ENCODE results near the gene RHOBTB3.

Gene RHOBTB3

DNA sequence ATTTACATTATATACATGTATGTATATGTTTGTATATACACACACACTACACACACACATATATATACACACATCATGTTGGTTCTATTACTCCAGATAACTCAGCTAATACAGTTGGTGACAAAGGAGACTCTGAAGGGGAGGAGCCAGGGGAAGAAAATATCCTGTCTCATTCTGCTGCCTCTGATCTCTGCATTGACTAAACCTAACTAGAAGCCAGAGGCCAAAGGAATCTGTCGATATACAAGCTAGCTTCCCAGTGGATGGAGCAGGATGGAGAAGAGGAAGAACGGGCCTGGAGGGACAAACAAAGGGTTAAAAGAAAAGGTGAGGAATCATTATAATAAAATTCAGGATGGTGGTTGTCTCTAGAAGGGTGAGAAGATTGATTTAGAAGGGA is 13.7 kb upstream of the RHOBTB3 start:
- no peak for DNase-seq (ENCODE audit: low read depth)
- TF ChIP-seq, protein P1, sequence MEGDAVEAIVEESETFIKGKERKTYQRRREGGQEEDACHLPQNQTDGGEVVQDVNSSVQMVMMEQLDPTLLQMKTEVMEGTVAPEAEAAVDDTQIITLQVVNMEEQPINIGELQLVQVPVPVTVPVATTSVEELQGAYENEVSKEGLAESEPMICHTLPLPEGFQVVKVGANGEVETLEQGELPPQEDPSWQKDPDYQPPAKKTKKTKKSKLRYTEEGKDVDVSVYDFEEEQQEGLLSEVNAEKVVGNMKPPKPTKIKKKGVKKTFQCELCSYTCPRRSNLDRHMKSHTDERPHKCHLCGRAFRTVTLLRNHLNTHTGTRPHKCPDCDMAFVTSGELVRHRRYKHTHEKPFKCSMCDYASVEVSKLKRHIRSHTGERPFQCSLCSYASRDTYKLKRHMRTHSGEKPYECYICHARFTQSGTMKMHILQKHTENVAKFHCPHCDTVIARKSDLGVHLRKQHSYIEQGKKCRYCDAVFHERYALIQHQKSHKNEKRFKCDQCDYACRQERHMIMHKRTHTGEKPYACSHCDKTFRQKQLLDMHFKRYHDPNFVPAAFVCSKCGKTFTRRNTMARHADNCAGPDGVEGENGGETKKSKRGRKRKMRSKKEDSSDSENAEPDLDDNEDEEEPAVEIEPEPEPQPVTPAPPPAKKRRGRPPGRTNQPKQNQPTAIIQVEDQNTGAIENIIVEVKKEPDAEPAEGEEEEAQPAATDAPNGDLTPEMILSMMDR (IDR thresholded peaks at IDR 0.05; ENCODE audit: low read length, missing control alignments) = no peak
- H3K4me3 ChIP-seq (replicated peaks; ENCODE audit: low read depth, low read length) = no peak overlapping the region

DNA sequence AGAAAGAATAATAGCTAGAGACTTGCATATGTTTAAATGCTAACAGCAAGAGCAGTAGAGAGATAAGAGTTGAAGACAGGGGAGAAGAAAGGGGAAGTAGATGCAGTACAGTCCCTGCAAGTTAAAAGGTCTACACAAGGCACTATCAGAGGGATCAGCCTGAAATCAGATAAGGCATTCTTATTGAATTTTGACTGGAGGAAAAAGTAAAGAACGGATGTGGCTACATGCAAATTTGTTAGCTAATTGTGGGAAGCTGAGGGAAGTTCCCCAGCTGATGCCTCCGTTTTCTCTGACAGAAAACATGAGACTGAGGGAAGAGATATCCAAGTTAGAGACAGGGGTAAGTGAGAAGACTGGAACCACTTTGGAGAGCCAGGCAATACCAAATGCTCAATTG is 12.9 kb upstream of the RHOBTB3 start:
- TF ChIP-seq, protein P1 (IDR thresholded peaks at IDR 0.05; ENCODE audit: low read length, missing control alignments) = no peak
- H3K4me3 ChIP-seq (replicated peaks; ENCODE audit: low read depth, low read length) = no peak overlapping the region
- no peak for DNase-seq (ENCODE audit: low read depth)

DNA sequence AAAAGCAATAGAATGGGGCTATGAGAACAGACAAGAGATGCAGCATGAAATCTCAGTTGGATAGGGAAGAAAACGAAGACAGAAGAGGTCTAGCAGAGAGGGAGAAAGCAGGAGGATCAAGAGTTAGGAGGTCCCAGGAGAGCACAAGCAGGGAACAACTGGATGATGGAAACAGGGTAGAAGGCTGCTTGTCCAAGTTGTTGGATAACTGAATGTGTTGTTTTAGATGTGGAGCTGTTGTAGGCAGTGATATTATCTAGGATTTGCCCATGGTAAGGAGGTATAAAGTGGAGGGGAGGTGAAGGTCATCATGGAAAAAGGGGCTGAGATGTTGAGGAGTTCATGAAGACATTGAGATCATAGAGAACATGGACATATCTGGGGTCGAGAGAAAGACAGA is 12.4 kb upstream of the RHOBTB3 start:
- no peak for DNase-seq (ENCODE audit: low read depth)
- H3K4me3 ChIP-seq (replicated peaks; ENCODE audit: low read depth, low read length) = no peak overlapping the region
- TF ChIP-seq, protein P1 (IDR thresholded peaks at IDR 0.05; ENCODE audit: low read length, missing control alignments) = no peak

DNA sequence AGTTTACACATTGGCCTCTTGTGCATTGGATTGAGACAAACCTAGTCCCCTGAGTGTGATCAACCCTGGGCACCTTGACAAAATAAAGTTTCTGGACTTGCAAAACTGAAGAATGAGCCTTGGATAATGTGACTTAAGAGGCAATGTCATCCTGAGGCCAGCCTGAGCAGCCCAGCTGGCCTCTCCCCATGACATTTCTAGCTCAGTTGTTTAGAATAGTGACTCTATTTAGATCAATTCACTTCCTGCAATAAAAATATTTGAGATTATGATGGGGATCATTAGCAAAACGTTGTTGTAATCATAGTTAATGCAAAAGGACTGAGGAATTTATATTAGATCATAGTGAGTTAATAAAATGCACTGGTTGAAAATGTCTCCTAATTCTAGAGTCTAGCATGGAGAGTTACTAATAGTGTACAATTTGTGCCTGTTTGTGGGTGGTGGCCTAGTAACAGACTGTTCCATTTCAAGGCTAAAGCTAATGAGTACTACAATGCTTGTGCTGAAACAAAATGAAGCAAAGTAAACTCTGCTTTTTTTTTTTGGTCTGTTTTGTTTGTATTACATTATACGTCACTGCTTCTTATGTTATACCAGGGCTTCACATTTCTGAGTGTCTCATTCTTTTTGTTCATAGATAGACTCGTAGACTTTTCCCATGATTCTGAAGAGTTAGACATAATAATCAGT is 10.9 kb upstream of the RHOBTB3 start:
- DNase-seq (ENCODE audit: low read depth) = no peak
- TF ChIP-seq, protein P1 (IDR thresholded peaks at IDR 0.05; ENCODE audit: low read length, missing control alignments) = no peak

DNA sequence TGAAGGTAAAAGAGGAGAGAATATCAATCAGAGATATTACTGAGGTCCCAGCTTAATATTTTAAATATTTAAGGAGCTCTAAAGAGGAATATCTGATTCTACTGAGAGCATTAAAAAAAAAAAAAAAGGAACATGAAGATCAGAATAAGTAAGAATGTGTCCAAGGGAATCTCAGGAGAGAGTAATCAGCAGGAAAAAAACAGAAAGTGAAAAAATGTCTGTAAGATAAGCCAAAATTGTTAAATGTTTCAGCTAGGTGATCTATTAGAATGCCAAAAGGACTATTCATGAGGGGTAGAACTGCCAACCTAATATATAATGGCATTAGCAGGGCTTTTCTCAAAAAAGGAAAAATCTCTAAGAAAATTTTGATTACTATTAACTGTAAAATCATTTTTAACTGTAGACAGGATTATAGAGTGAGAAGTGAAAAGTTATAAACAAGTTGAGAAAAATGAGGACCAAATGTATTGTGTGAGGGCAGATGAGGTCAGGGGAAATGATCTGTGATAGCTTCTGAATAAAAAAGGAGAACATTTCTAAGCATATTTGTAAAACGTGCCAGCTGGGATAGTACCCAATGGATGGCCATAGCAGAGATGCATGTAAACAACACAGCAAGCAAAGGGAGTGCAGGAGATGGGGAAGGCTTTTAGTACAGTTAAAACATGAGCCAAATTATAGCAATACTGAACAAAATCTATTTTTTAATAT is 9.4 kb upstream of the RHOBTB3 start:
- DNase-seq (ENCODE audit: low read depth) = no peak
- no peak overlapping the region for H3K4me3 ChIP-seq (replicated peaks; ENCODE audit: low read depth, low read length)
- TF ChIP-seq, protein P1 (IDR thresholded peaks at IDR 0.05; ENCODE audit: low read length, missing control alignments) = no peak

More for the DNA sequence above, 10.9 kb upstream of the RHOBTB3 start:
- H3K4me3 ChIP-seq (replicated peaks; ENCODE audit: low read depth, low read length) = no peak overlapping the region

DNA sequence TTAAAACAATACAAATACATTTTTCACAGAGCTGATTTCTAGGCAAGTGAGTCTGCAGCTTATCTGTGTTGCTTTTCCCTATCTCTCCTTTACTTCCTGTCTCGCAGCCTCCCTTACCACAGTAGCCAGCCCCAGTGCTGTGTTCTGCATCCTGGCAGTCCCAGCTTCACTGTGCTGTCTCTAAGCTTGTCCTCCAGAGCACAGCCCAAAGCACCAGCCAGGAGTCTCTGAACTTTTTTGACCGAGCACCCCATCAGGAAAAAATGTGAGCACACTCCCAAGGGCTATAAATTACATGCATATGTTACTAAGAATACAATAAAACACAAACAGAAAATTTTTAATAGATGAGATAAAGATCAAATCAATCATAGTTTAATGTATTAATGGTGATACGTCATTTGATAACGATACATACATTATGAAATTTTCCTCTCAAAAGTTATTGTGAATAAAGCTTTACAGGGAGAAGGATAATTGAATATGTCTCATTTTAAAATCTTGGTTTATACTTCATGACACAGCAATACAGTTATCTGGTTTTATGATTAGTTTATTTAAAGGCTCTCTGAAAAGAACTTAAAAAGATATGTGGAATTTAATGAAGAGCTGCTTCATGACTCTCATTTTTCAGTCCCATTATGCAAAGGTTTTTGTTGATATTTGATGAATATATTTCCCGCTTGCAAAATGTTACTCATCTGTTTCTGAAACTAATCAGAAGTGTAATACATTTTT is 7.3 kb upstream of the RHOBTB3 start:
- no peak overlapping the region for H3K4me3 ChIP-seq (replicated peaks; ENCODE audit: low read depth, low read length)
- peak; percentile 79 for DNase-seq (ENCODE audit: low read depth)
- TF ChIP-seq, protein P1 (IDR thresholded peaks at IDR 0.05; ENCODE audit: low read length, missing control alignments) = no peak
